Heart left ventricle (tissue), 13 donors: ENCODE measurements around the gene TENT4B.

ENCODE experiments used
- CTCF ChIP-seq, 12 donors: fragments of 200-600 bp; sonication (generic) in 4 of 12; IDR thresholded peaks; one replicate each; pipeline versions ENCODE4 v1.5.0 to v1.8.0; 2018 to 2022; ENCODE audit warnings: antibody characterized with exemption in 12 of 12, mild to moderate bottlenecking in 5 of 12
- POLR2A ChIP-seq, 2 donors: fragments of 450-650 bp; IDR thresholded peaks; one replicate each; pipeline ENCODE4 v1.6.1; 2017; ENCODE audit warnings: antibody characterized with exemption in 2 of 2, mild to moderate bottlenecking in 2 of 2, moderate library complexity in 2 of 2
- donor health status: ischemic (EF 13 %, LVEDD 7.1; RV severe dilation, severe dysfunction).
- donor health status: DM: no; HTN: yes; CAD: no.
- donor health status: DM: no; HTN: no; CAD: no.
- donor health status: ischemic (EF 25% LVEDD 6.9; RV normal size, moderate dysfunction).
- donor health status: ischemic (EF 25% LVEDD 5.7; RV mildly dilated, moderate dysfunction).
- donor health status: ischemic (EF 35%, LVEDD 5.7; RV mildly dilated, moderate dysfunction).
- donor health status: nonischemic (EF 11% LVEDD 7.7; RV severe dilation, severe dysfunction).
- donor health status: DM: yes; HTN: yes; CAD: no.
- donor health status: PGD.
- donor health status: ischemic (EF 29% LVEDD 5.4; RV normal size, mild dysfunction).
- donor health status: nonischemic (EF 23%, LVEDD 6.1; RV moderate dilation, normal function).

- TF ChIP-seq CTCF (IDR thresholded peaks at IDR 0.05) (no peak), POLR2A (IDR thresholded peaks at IDR 0.05) (no peak)
Observed at GRCh38 chr16:50273888-50274325, 120.8 kb downstream of the TENT4B start.
